GM12874 (cell line): ENCODE data around the gene SHH.

Experiments
- CTCF ChIP-seq: IDR thresholded peaks from 2 replicates; pipeline ENCODE4 v1.5.1; 2011; ENCODE audit warnings: low read depth, mild to moderate bottlenecking, control low read depth, low read length, moderate library complexity; ENCODE audit not compliant: insufficient read depth

Gene SHH

GRCh38 chr7:155805826-155806095, 6.5 kb downstream of the SHH start:
- TF ChIP-seq CTCF: no peak

GRCh38 chr7:155804897-155805825, 7.1 kb downstream of the SHH start:
- TF ChIP-seq CTCF: peak; percentile 88

- no peak for TF ChIP-seq CTCF
These were observed 7.8 kb downstream of the SHH start for GRCh38 chr7:155804431-155804831.

- TF ChIP-seq CTCF: no peak
These were observed 8.6 kb downstream of the SHH start for GRCh38 chr7:155803418-155804376.

- no peak for TF ChIP-seq CTCF
These were observed 9.3 kb downstream of the SHH start for GRCh38 chr7:155802906-155803417.

- TF ChIP-seq CTCF: no peak
These were observed 10.0 kb downstream of the SHH start for GRCh38 chr7:155802291-155802690.

GRCh38 chr7:155800741-155801267, 11.5 kb downstream of the SHH start:
- TF ChIP-seq CTCF: no peak
